Neutrophil (primary cell): ENCODE data around the gene SIGLEC12.

ENCODE experiments used
- H3K27ac ChIP-seq: fragments of 200-600 bp; sonication (generic); 2 replicates; pipeline ENCODE4 v1.5.1; 2016; ENCODE audit warnings: mild to moderate bottlenecking, moderate library complexity
- H3K27me3 ChIP-seq: fragments of 200-600 bp; sonication (generic); 2 replicates; pipeline ENCODE4 v1.6.0; 2016; ENCODE audit warnings: mild to moderate bottlenecking
- H3K36me3 ChIP-seq: fragments of 200-600 bp; sonication (generic); 2 replicates; pipeline ENCODE4 v1.5.1; 2017
- H3K4me1 ChIP-seq, 2 experiments: fragments of 200-600 bp in 1 of 2; sonication (generic) in 1 of 2; 1 replicate in 1 of 2; 2 replicates in 1 of 2; pipeline versions ENCODE4 v1.5.1 to v1.6.1; 2013 to 2016; ENCODE audit warnings: low read depth in 1 of 2, low read length in 1 of 2, mild to moderate bottlenecking in 1 of 2, moderate library complexity in 1 of 2; ENCODE audit not compliant: control insufficient read depth in 1 of 2, insufficient read depth in 1 of 2
- H3K4me3 ChIP-seq, 2 experiments: fragments of 200-600 bp in 1 of 2; sonication (generic) in 1 of 2; 1 replicate in 1 of 2; 2 replicates in 1 of 2; pipeline ENCODE4 v1.5.1; 2013 to 2016; ENCODE audit warnings: low read depth in 1 of 2, low read length in 1 of 2, mild to moderate bottlenecking in 1 of 2, moderate library complexity in 1 of 2
- H3K9me3 ChIP-seq: fragments of 200-600 bp; sonication (generic); 2 replicates; pipeline ENCODE4 v1.5.1; 2016
- TF ChIP-seq, protein P1 (sequence below): fragments of 200-600 bp; sonication (generic); IDR thresholded peaks from 2 replicates; pipeline ENCODE4 v1.5.1; 2016; ENCODE audit warnings: antibody characterized with exemption

The SIGLEC12 gene

DNA sequence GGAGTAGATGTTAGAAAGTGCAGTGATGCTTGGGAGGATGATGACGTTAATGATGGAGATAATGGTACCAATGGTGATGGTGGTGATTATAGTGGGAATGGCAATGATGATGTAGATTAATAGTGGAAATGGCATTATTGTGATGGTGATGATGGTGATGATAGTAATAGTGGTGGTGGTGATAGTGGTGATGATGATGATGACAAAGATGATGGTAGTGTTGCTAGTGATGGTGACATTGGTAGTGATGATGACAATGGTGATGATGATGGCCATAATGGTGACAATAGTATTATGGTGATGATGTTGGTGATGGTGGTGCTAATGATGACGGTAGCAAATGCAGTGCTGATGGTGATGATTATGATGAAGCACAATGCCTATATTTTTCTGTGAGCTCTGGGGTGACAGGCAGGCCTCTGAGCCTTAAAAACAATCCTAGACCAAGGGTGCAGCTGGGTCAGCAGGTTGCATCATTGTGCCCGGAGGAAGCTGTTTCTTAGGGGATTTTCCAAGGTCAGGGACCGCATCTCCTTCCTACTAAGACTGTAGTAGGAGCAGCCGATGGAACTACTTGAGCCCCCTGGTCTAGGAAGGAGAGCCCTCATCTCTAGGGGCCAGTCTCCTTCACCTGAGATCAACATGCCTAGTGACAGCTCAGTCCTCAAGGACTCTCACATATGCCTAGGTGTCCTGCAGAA lies 15.5 kb downstream of the SIGLEC12 start:
- H3K4me3 ChIP-seq, result no peak overlapping the region
- H3K4me1 ChIP-seq, result no peaks in the 10 kb centered on the region
- H3K27ac ChIP-seq, result no peak overlapping the region
- TF ChIP-seq, protein P1, sequence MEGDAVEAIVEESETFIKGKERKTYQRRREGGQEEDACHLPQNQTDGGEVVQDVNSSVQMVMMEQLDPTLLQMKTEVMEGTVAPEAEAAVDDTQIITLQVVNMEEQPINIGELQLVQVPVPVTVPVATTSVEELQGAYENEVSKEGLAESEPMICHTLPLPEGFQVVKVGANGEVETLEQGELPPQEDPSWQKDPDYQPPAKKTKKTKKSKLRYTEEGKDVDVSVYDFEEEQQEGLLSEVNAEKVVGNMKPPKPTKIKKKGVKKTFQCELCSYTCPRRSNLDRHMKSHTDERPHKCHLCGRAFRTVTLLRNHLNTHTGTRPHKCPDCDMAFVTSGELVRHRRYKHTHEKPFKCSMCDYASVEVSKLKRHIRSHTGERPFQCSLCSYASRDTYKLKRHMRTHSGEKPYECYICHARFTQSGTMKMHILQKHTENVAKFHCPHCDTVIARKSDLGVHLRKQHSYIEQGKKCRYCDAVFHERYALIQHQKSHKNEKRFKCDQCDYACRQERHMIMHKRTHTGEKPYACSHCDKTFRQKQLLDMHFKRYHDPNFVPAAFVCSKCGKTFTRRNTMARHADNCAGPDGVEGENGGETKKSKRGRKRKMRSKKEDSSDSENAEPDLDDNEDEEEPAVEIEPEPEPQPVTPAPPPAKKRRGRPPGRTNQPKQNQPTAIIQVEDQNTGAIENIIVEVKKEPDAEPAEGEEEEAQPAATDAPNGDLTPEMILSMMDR, result no peak
- H3K36me3 ChIP-seq, result no peaks in the 10 kb centered on the region
- peaks cover 46% of the 10 kb centered on the region for H3K27me3 ChIP-seq
- no peaks in the 10 kb centered on the region for H3K9me3 ChIP-seq

DNA sequence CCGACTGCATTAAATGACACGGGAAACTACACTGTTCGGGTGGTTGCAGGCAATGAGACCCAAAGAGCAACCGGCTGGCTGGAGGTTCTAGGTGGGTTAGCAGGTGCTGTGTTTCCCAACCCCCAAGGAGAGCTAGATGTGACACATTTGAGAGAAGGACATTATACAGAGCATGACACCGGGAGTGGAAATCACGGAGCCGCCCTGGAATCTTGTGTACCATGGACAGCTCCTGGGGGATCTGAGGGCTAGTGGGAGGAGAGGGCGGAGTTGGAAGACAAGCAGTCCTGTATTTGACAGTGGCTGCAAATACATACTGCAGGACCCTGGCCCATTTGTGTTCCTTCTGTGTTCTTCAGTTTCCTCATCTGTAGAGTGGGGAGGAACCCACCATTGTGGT lies 21.0 kb downstream of the SIGLEC12 start:
- Histone ChIP-seq H3K27ac (no peak overlapping the region), H3K4me3 (no peak overlapping the region), H3K4me1 (peaks cover 4 to 7% of the 10 kb centered on the region in 2 experiments), H3K9me3 (no peaks in the 10 kb centered on the region), H3K27me3 (peaks cover 67% of the 10 kb centered on the region), H3K36me3 (no peaks in the 10 kb centered on the region)
- TF ChIP-seq, protein P1, result no peak

DNA sequence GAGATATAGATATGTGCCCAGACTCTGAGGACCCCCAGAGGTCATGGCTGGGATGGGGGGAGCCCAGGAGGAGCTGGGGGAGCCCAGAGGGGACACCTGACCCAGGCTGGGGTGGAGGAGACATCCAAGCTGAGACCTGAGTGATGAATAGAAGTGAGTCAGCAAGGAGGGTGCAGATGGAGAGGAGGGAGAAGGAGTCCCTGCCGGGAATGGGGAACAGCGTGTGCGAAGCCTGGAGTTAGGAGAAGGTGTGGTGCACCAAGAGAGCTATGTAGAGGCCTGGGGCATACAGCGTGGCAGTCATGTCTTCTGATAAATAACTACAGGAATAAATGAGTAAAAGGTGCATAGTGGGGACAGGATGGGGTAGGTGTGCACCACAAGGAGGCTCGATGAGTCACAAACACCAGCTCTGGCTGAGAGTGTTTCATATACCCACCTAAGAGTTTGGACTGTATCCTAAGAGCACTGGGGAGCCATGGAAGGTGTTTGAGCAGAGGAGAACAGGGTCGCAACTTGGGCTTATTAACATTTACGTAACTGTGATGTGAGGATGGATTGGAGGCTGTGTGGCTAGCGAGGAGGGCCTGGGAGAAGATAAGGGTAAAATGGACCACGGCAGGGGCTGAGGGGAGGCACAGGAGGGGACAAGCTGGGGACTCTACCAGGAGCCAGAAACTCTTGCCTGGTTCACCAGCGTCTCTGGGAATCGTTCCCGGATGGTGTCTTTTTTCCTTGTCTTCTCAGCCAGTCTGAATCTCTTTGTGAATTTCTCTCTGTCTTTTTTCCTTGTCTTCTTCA lies 21.9 kb downstream of the SIGLEC12 start:
- Histone ChIP-seq H3K9me3 (no peaks in the 10 kb centered on the region), H3K27me3 (peaks cover 59% of the 10 kb centered on the region), H3K27ac (no peak overlapping the region), H3K4me1 (peaks cover 4 to 7% of the 10 kb centered on the region in 2 experiments), H3K4me3 (no peak overlapping the region), H3K36me3 (no peaks in the 10 kb centered on the region)
- TF ChIP-seq, protein P1, result no peak

GRCh38 chr19:51478381-51479234 lies 23.0 kb downstream of the SIGLEC12 start, which contains the start of gene CEACAM18:
Gene CEACAM18 (plus strand): TSS chr19:51478539.
- TF ChIP-seq, protein P1, result no peak
- Histone ChIP-seq H3K4me1 (peaks cover 4 to 7% of the 10 kb centered on the region in 2 experiments), H3K4me3 (no peak within 1 kb of the TSS), H3K36me3 (no peaks in the 10 kb centered on the region), H3K27me3 (peaks cover 49% of the 10 kb centered on the region), H3K9me3 (no peaks in the 10 kb centered on the region), H3K27ac (no peak within 1 kb of the TSS)

- peaks cover 37% of the 10 kb centered on the region for H3K27me3 ChIP-seq
- no peak overlapping the region for H3K4me3 ChIP-seq
- no peaks in the 10 kb centered on the region for H3K36me3 ChIP-seq
- TF ChIP-seq, protein P1, result no peak
- H3K9me3 ChIP-seq, result no peaks in the 10 kb centered on the region
- no peak overlapping the region for H3K27ac ChIP-seq
- peaks cover 4 to 7% of the 10 kb centered on the region in 2 experiments for H3K4me1 ChIP-seq
Measured at GRCh38 chr19:51477344-51477743, 24.3 kb downstream of the SIGLEC12 start.
